HepG2 (cell line): Measurements from ENCODE around the gene MOGAT3. TPM values are rescaled to one million over a fixed set of nuclear protein-coding genes. Genes with fewer than 3 reads are reported as not detected.

ENCODE experiments used
- ATAC-seq: fragments of 200-7000 bp; cut with Tn5 transposase; 3 replicates; pipeline ENCODE4 v1.9.1; 2020; ENCODE audit warnings: mild to moderate bottlenecking, moderate library complexity
- BruUV-seq: library from RNA; stranded (reverse); fragments of 400-500 nt; replicated peaks from 2 replicates; lab custom pipeline; 2021; lab: Mats Ljungman, UMichigan
- CTCF ChIA-PET: fragments of 300-600 bp; formaldehyde crosslinking; extraction: SDS; loops from one replicate; lab custom pipeline; 2021; ENCODE audit warnings: low total read pairs, inconsistent platforms, low intra/inter-chr PET ratio; lab: Yijun Ruan, JAX
- POLR2A ChIA-PET: fragments of 350-600 bp; sonication (Branson Sonifier 250); formaldehyde crosslinking; loops from one replicate; lab custom pipeline; 2020; ENCODE audit warnings: antibody characterized with exemption, inconsistent platforms; lab: Yijun Ruan, JAX
- DNase-seq: peaks from one replicate; pipeline ENCODE4 v3.0.0-alpha.2; 2015; ENCODE audit warnings: low spot score
- FAIRE-seq: peaks from 3 replicates; lab custom pipeline; 2011; peaks lifted over from hg19 to GRCh38; lab: Jason Lieb, UNC
- H2AFZ ChIP-seq: one replicate; pipeline ENCODE4 v1.6.1; 2011; ENCODE audit warnings: low read length, inconsistent platforms
- H3K27ac ChIP-seq: fragments of 300-600 bp; 3 replicates; pipeline ENCODE4 v1.8.0; 2011; ENCODE audit warnings: mixed run types, mild to moderate bottlenecking, mixed read lengths, low read length, inconsistent platforms; ENCODE audit not compliant: insufficient read depth; ENCODE audit errors: extremely low read length
- H3K27me3 ChIP-seq, 2 experiments: fragments of 200-600 bp in 1 of 2; 2 replicates in 1 of 2; 3 replicates in 1 of 2; pipeline versions ENCODE4 v1.6.0 to v1.8.0; 2011; ENCODE audit warnings: low read length in 2 of 2, mild to moderate bottlenecking in 2 of 2, moderate library complexity in 2 of 2, inconsistent platforms in 1 of 2; ENCODE audit not compliant: insufficient read depth in 2 of 2, control insufficient read depth in 1 of 2
- H3K36me3 ChIP-seq, 2 experiments: fragments of 200-600 bp in 1 of 2; replicated peaks in 1 of 2; 2 replicates in 1 of 2; 3 replicates in 1 of 2; pipeline versions ENCODE4 v1.5.1 to v1.8.0; 2011; ENCODE audit warnings: low read length in 2 of 2, inconsistent platforms in 1 of 2; ENCODE audit not compliant: insufficient read depth in 2 of 2, control insufficient read depth in 1 of 2
- H3K4me1 ChIP-seq: 2 replicates; pipeline ENCODE4 v1.5.1; 2012; ENCODE audit warnings: low read length, inconsistent platforms; ENCODE audit not compliant: insufficient read depth
- H3K4me2 ChIP-seq: 2 replicates; pipeline ENCODE4 v1.6.0; 2011; ENCODE audit warnings: low read depth, low read length, inconsistent platforms
- H3K4me3 ChIP-seq, 3 experiments: fragments of 200-600 bp in 1 of 3; sonication (generic), shearing (Covaris generic) in 1 of 3; replicated peaks in 1 of 3; 2 replicates each; pipeline ENCODE4 v1.5.1; 2011 to 2016; ENCODE audit warnings: low read length in 3 of 3, inconsistent platforms in 2 of 3, low read depth in 2 of 3, mild to moderate bottlenecking in 2 of 3, control low read depth in 1 of 3, mixed read lengths in 1 of 3; ENCODE audit not compliant: insufficient read depth in 1 of 3
- H3K79me2 ChIP-seq: one replicate; pipeline ENCODE4 v1.6.1; 2011; ENCODE audit warnings: low read length, inconsistent platforms; ENCODE audit not compliant: insufficient read depth
- H3K9ac ChIP-seq: 2 replicates; pipeline ENCODE4 v1.6.0; 2011; ENCODE audit warnings: mild to moderate bottlenecking, low read depth, low read length, inconsistent platforms; ENCODE audit not compliant: insufficient read depth
- H3K9me3 ChIP-seq: 2 replicates; pipeline ENCODE4 v1.5.1; 2012; ENCODE audit warnings: mild to moderate bottlenecking, low read length
- H4K20me1 ChIP-seq: 2 replicates; pipeline ENCODE4 v1.6.0; 2011; ENCODE audit warnings: inconsistent platforms, mild to moderate bottlenecking, low read length, moderate library complexity; ENCODE audit not compliant: insufficient read depth
- ADNP ChIP-seq: sonication (generic); formaldehyde crosslinking; IDR thresholded peaks from 2 replicates; pipeline ENCODE4 v1.4.0; 2020; ENCODE audit warnings: missing genetic modification reagents
- GABPA ChIP-seq, 2 experiments: IDR thresholded peaks; 2 replicates each; pipeline ENCODE4 v1.6.1; 2011 to 2016; ENCODE audit warnings: low read depth in 2 of 2, low read length in 1 of 2, missing biosample characterization in 1 of 2, missing genetic modification characterization in 1 of 2
- GATAD1 ChIP-seq: IDR thresholded peaks from 2 replicates; pipeline ENCODE4 v1.6.1; 2016; ENCODE audit warnings: missing genetic modification reagents, missing compliant biosample characterization
- GPN1 ChIP-seq: sonication (generic); formaldehyde crosslinking; IDR thresholded peaks from 2 replicates; pipeline ENCODE4 v1.5.1; 2020; ENCODE audit warnings: missing genetic modification reagents, borderline replicate concordance
- HNRNPLL ChIP-seq: fragments of 200-400 bp; formaldehyde crosslinking; IDR thresholded peaks from 2 replicates; pipeline ENCODE4 v1.6.1; 2017; ENCODE audit warnings: mild to moderate bottlenecking, low read depth, low read length; ENCODE audit not compliant: poor library complexity, severe bottlenecking
- PCBP1 ChIP-seq: fragments of 200-400 bp; formaldehyde crosslinking; IDR thresholded peaks from 2 replicates; pipeline ENCODE4 v1.6.1; 2017; ENCODE audit warnings: mild to moderate bottlenecking, low read depth, low read length, borderline replicate concordance
- REST ChIP-seq, 2 experiments: IDR thresholded peaks; 2 replicates each; pipeline ENCODE4 v1.6.1; 2011 to 2012; ENCODE audit warnings: low read length in 2 of 2, borderline replicate concordance in 1 of 2, low read depth in 1 of 2, mild to moderate bottlenecking in 1 of 2, moderate library complexity in 1 of 2
- SAFB2 ChIP-seq: sonication (generic); formaldehyde crosslinking; IDR thresholded peaks from 2 replicates; pipeline ENCODE4 v1.5.1; 2020; ENCODE audit warnings: missing genetic modification reagents, low read depth, mild to moderate bottlenecking, borderline replicate concordance
- TAF15 ChIP-seq: fragments of 200-400 bp; formaldehyde crosslinking; IDR thresholded peaks from one replicate; pipeline ENCODE4 v1.6.1; 2018; ENCODE audit warnings: mild to moderate bottlenecking, low read depth, low read length; ENCODE audit not compliant: poor library complexity, severe bottlenecking
- ZNF143 ChIP-seq: sonication (generic); formaldehyde crosslinking; IDR thresholded peaks from 2 replicates; pipeline ENCODE4 v1.4.0; 2020; ENCODE audit warnings: missing genetic modification reagents
- ZNF253 ChIP-seq: sonication (generic); formaldehyde crosslinking; IDR thresholded peaks from 2 replicates; pipeline ENCODE4 v1.8.0; 2022; ENCODE audit warnings: mild to moderate bottlenecking, missing genetic modification reagents, borderline replicate concordance
- ZNF274 ChIP-seq: sonication (generic); formaldehyde crosslinking; IDR thresholded peaks from 2 replicates; pipeline ENCODE4 v1.5.1; 2020; ENCODE audit warnings: mild to moderate bottlenecking, missing genetic modification reagents
- ZNF333 ChIP-seq: sonication (generic); formaldehyde crosslinking; IDR thresholded peaks from 2 replicates; pipeline ENCODE4 v1.4.0; 2020; ENCODE audit warnings: mild to moderate bottlenecking, missing genetic modification reagents, borderline replicate concordance
- ZNF382 ChIP-seq: sonication (generic); formaldehyde crosslinking; IDR thresholded peaks from 2 replicates; pipeline ENCODE4 v1.5.0; 2020; ENCODE audit warnings: missing genetic modification reagents, mild to moderate bottlenecking, borderline replicate concordance
- ZNF652 ChIP-seq: IDR thresholded peaks from 2 replicates; pipeline ENCODE4 v1.6.1; 2016; ENCODE audit warnings: low read depth, borderline replicate concordance
- WGBS: methylation state at CpG from one replicate; pipeline ENCODE4 v1.1.6; 2017; ENCODE audit warnings: low lambda C conversion rate; 5-methylcytosine and 5-hydroxymethylcytosine counted together
- in situ Hi-C: cut with HindIII; loops from 2 replicates; pipeline ENCODE4 v1.10.0; 2017; ENCODE audit warnings: low pct_unique_long_range_greater_than_20kb; ENCODE audit not compliant: extremely low pct_ligation_motif_present
- intact Hi-C: fragments of 100-400 bp; cut with micrococcal nuclease; formaldehyde crosslinking; loops from one replicate; pipeline ENCODE4 v1.10.0; 2022; ENCODE audit not compliant: unreplicated experiment
- polyA plus RNA-seq, 8 experiments: library from polyadenylated mRNA; depleted of rRNA in 3 of 8; stranded (reverse) in 7 of 8; unstranded in 1 of 8; fragments of >200 nt; fragmentation: Illumina TruSeq in 4 of 8; extraction: Trizol in 4 of 8; gene quantifications; 2 replicates each; pipeline versions ENCODE4 v1.2.1 to v1.2.3, GENCODE V29; 2011 to 2016; ENCODE audit warnings: low read depth in 4 of 8, missing spikeins in 1 of 8, mixed read lengths in 1 of 8; ENCODE audit not compliant: insufficient read depth in 1 of 8
- total RNA-seq, 5 experiments: library from RNA; depleted of rRNA; stranded (reverse); fragments of >200 nt; fragmentation: Illumina TruSeq; extraction: Trizol; gene quantifications; 2 replicates each; pipeline ENCODE4 v1.2.3, GENCODE V29; 2016; ENCODE audit warnings: low read depth in 1 of 5
- TF ChIP-seq, protein P1 (sequence below): sonication (generic); formaldehyde crosslinking; IDR thresholded peaks from 2 replicates; pipeline ENCODE4 v1.8.1; 2023; ENCODE audit warnings: mild to moderate bottlenecking, missing genetic modification reagents

The MOGAT3 gene
- total and polyA plus RNA-seq, 2 of the 13 experiments (the other 11 are each of a cell fraction or from before 2014, with no cell fraction given): 22.5 to 30.5 TPM

- Histone ChIP-seq H3K4me3 (peak overlapping the region in 2 of 3 experiments; percentile 34 to 64; a peak in 3 of 6 replicates), H3K79me2 (no peaks in the 10 kb centered on the region), H3K27me3 (peaks cover 0 to 35% of the 10 kb centered on the region in 2 experiments; a peak in 4 of 5 replicates), H3K4me1 (peaks cover 37% of the 10 kb centered on the region), H3K9ac (no peak overlapping the region), H4K20me1 (peaks cover 9% of the 10 kb centered on the region; the same call in 1 of the 2 replicates), H3K27ac (no peak overlapping the region), H3K36me3 (peaks cover 0 to 2% of the 10 kb centered on the region in 2 experiments; a peak in 3 of 5 replicates), H2AFZ (no peak overlapping the region), H3K4me2 (peak overlapping the region; percentile 69), H3K9me3 (no peaks in the 10 kb centered on the region)
- intact Hi-C loops (no loop called here), in situ Hi-C loops (no loop called here)
- POLR2A ChIA-PET: no interaction called here
- no peak for FAIRE-seq
- peak; percentile 8; the same call in 2 of the 3 replicates for ATAC-seq
- CTCF ChIA-PET: no interaction called here
- DNase-seq: no peak
- 3% methylated on average over 33 of the region's 92 CpGs for WGBS
- BruUV-seq: no TSS peak
- no peak for TF ChIP-seq ZNF333 (CRISPR knock-in tag)
- TF ChIP-seq HNRNPLL: peak; percentile 41
- TF ChIP-seq REST (IDR thresholded peaks at IDR 0.05; ENCODE audit: borderline replicate concordance in 1 of 2, low read depth in 1 of 2, low read length in 2 of 2): peak in 1 of 2 experiments; percentile 13; a peak in 3 of 4 replicates
- TF ChIP-seq ZNF143: no peak
- TF ChIP-seq ZNF253: 0 out of 2 replicates have a peak, but pooled peaks have one; percentile 41
- no peak for TF ChIP-seq ADNP
- TF ChIP-seq SAFB2 (CRISPR knock-in tag): no peak
- TF ChIP-seq GABPA (IDR thresholded peaks at IDR 0.05; ENCODE audit: low read depth, low read length): peak; percentile 29; the same call in 1 of the 2 replicates
- no peak for TF ChIP-seq GABPA (CRISPR knock-in tag; IDR thresholded peaks at IDR 0.05; ENCODE audit: low read depth)
- peak; percentile 68 for TF ChIP-seq TAF15
- TF ChIP-seq ZNF382 (CRISPR knock-in tag): no peak
- no peak for TF ChIP-seq ZNF652
- TF ChIP-seq PCBP1: 0 out of 2 replicates have a peak, but pooled peaks have one; percentile 47
- no peak for TF ChIP-seq GATAD1 (CRISPR knock-in tag)
- no peak for TF ChIP-seq ZNF274 (CRISPR knock-in tag)
- TF ChIP-seq GPN1 (CRISPR knock-in tag): no peak
- TF ChIP-seq, protein P1, sequence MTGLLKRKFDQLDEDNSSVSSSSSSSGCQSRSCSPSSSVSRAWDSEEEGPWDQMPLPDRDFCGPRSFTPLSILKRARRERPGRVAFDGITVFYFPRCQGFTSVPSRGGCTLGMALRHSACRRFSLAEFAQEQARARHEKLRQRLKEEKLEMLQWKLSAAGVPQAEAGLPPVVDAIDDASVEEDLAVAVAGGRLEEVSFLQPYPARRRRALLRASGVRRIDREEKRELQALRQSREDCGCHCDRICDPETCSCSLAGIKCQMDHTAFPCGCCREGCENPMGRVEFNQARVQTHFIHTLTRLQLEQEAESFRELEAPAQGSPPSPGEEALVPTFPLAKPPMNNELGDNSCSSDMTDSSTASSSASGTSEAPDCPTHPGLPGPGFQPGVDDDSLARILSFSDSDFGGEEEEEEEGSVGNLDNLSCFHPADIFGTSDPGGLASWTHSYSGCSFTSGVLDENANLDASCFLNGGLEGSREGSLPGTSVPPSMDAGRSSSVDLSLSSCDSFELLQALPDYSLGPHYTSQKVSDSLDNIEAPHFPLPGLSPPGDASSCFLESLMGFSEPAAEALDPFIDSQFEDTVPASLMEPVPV (CRISPR knock-in tag): no peak
Measured at GRCh38 chr7:101163279-101164070, 37.4 kb downstream of the MOGAT3 start.
